ENCODE results near the gene RNASE4. TPM values are rescaled to one million over a fixed set of nuclear protein-coding genes. Genes with fewer than 3 reads are reported as not detected.

RNASE4 gene
- total and polyA plus RNA-seq, 10 of the 15 experiments (the other 5 are each of a cell fraction or from before 2014, with no cell fraction given): 0.87 to 2.6 (median 1.3) TPM

DNA sequence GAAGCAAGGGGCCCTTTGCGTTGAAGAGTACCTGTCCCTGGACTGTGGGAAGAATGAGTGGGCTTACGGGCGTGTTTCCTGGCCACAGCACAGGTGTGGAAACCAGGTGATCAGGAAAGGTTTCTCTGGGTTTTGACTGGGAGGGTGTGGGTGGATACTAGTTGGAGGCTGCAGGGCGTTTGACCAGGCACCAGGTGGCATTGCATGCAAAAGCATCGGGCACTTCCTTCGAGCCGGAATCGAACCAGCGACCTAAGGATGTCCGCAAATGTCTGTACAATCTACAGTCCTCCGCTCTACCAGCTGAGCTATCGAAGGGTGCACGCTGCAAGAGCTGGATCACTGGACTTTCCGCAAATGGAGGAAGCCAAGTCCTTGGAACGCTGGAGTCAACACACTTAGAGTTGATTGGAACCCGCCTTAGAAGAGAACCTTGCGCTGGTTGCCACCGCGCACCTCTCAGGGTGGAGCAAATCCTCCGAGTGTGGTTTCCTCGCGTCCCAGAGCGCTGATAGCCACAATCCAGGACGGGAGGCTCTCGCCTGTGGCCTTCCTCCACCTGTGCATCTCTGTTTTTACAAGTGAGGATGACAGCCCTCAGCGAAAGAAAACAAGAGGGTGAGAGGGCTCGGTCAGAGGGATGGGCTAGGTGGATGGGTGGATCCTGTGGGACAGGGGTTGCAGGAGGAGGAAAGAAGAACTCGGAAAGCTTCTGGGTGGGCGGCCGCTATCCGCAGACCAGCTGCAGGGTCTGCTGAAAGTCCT, 21.2 kb upstream of the RNASE4 start (continued):
- TF ChIP-seq, protein P1, sequence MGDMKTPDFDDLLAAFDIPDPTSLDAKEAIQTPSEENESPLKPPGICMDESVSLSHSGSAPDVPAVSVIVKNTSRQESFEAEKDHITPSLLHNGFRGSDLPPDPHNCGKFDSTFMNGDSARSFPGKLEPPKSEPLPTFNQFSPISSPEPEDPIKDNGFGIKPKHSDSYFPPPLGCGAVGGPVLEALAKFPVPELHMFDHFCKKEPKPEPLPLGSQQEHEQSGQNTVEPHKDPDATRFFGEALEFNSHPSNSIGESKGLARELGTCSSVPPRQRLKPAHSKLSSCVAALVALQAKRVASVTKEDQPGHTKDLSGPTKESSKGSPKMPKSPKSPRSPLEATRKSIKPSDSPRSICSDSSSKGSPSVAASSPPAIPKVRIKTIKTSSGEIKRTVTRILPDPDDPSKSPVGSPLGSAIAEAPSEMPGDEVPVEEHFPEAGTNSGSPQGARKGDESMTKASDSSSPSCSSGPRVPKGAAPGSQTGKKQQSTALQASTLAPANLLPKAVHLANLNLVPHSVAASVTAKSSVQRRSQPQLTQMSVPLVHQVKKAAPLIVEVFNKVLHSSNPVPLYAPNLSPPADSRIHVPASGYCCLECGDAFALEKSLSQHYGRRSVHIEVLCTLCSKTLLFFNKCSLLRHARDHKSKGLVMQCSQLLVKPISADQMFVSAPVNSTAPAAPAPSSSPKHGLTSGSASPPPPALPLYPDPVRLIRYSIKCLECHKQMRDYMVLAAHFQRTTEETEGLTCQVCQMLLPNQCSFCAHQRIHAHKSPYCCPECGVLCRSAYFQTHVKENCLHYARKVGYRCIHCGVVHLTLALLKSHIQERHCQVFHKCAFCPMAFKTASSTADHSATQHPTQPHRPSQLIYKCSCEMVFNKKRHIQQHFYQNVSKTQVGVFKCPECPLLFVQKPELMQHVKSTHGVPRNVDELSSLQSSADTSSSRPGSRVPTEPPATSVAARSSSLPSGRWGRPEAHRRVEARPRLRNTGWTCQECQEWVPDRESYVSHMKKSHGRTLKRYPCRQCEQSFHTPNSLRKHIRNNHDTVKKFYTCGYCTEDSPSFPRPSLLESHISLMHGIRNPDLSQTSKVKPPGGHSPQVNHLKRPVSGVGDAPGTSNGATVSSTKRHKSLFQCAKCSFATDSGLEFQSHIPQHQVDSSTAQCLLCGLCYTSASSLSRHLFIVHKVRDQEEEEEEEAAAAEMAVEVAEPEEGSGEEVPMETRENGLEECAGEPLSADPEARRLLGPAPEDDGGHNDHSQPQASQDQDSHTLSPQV (IDR thresholded peaks at IDR 0.05): no peak
- no peak for TF ChIP-seq SREBF1 (IDR thresholded peaks at IDR 0.05; ENCODE audit: low read length)
- no peak for TF ChIP-seq KDM1A (IDR thresholded peaks at IDR 0.05; ENCODE audit: borderline replicate concordance)
- no peak for TF ChIP-seq NFXL1 (IDR thresholded peaks at IDR 0.05; ENCODE audit: borderline replicate concordance)
- TF ChIP-seq HCFC1 (IDR thresholded peaks at IDR 0.05; ENCODE audit: low read length): no peak
- TF ChIP-seq, protein P2, sequence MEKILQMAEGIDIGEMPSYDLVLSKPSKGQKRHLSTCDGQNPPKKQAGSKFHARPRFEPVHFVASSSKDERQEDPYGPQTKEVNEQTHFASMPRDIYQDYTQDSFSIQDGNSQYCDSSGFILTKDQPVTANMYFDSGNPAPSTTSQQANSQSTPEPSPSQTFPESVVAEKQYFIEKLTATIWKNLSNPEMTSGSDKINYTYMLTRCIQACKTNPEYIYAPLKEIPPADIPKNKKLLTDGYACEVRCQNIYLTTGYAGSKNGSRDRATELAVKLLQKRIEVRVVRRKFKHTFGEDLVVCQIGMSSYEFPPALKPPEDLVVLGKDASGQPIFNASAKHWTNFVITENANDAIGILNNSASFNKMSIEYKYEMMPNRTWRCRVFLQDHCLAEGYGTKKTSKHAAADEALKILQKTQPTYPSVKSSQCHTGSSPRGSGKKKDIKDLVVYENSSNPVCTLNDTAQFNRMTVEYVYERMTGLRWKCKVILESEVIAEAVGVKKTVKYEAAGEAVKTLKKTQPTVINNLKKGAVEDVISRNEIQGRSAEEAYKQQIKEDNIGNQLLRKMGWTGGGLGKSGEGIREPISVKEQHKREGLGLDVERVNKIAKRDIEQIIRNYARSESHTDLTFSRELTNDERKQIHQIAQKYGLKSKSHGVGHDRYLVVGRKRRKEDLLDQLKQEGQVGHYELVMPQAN (conservative IDR thresholded peaks at IDR 0.05): no peak; the same call in 1 of the 2 replicates
- TF ChIP-seq NRF1 (conservative IDR thresholded peaks at IDR 0.05; ENCODE audit: low read depth, low read length): no peak
- TF ChIP-seq WRNIP1 (IDR thresholded peaks at IDR 0.05; ENCODE audit: borderline replicate concordance, low read depth, low read length): 0 out of 2 replicates have a peak, but pooled peaks have one; percentile 25
- no peak for TF ChIP-seq GATAD2B (conservative IDR thresholded peaks at IDR 0.05; ENCODE audit: low read depth)
- TF ChIP-seq TARDBP (IDR thresholded peaks at IDR 0.05; ENCODE audit: borderline replicate concordance): peak; percentile 71; the same call in 1 of the 2 replicates
- no peak for TF ChIP-seq STAT3 (IDR thresholded peaks at IDR 0.05; ENCODE audit: low read depth, low read length)
- no peak for TF ChIP-seq FOXM1 (IDR thresholded peaks at IDR 0.05; ENCODE audit: low read depth, low read length)
- TF ChIP-seq RCOR1 (conservative IDR thresholded peaks at IDR 0.05; ENCODE audit: low read depth, low read length): no peak
- no peak for TF ChIP-seq ZNF274 (IDR thresholded peaks at IDR 0.05; ENCODE audit: insufficient read depth, insufficient read length)
- TF ChIP-seq, protein P3, sequence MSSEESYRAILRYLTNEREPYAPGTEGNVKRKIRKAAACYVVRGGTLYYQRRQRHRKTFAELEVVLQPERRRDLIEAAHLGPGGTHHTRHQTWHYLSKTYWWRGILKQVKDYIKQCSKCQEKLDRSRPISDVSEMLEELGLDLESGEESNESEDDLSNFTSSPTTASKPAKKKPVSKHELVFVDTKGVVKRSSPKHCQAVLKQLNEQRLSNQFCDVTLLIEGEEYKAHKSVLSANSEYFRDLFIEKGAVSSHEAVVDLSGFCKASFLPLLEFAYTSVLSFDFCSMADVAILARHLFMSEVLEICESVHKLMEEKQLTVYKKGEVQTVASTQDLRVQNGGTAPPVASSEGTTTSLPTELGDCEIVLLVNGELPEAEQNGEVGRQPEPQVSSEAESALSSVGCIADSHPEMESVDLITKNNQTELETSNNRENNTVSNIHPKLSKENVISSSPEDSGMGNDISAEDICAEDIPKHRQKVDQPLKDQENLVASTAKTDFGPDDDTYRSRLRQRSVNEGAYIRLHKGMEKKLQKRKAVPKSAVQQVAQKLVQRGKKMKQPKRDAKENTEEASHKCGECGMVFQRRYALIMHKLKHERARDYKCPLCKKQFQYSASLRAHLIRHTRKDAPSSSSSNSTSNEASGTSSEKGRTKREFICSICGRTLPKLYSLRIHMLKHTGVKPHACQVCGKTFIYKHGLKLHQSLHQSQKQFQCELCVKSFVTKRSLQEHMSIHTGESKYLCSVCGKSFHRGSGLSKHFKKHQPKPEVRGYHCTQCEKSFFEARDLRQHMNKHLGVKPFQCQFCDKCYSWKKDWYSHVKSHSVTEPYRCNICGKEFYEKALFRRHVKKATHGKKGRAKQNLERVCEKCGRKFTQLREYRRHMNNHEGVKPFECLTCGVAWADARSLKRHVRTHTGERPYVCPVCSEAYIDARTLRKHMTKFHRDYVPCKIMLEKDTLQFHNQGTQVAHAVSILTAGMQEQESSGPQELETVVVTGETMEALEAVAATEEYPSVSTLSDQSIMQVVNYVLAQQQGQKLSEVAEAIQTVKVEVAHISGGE (CRISPR knock-in tag; IDR thresholded peaks at IDR 0.05): no peak
- TF ChIP-seq, protein P4, sequence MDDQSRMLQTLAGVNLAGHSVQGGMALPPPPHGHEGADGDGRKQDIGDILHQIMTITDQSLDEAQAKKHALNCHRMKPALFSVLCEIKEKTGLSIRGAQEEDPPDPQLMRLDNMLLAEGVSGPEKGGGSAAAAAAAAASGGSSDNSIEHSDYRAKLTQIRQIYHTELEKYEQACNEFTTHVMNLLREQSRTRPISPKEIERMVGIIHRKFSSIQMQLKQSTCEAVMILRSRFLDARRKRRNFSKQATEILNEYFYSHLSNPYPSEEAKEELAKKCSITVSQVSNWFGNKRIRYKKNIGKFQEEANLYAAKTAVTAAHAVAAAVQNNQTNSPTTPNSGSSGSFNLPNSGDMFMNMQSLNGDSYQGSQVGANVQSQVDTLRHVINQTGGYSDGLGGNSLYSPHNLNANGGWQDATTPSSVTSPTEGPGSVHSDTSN (IDR thresholded peaks at IDR 0.05; ENCODE audit: insufficient replicate concordance, low read depth, low read length): no peak
- TF ChIP-seq SREBF2 (IDR thresholded peaks at IDR 0.05; ENCODE audit: low read length): peak; percentile 83
- TF ChIP-seq NFYB (IDR thresholded peaks at IDR 0.05; ENCODE audit: insufficient read depth, low read depth, low read length): 0 out of 2 replicates have a peak, but pooled peaks have one; percentile 20
- no peak for TF ChIP-seq HDAC6 (IDR thresholded peaks at IDR 0.05; ENCODE audit: unreplicated experiment)

All from GM12878 (cell line).